ENCODE measurements around the gene DOCK11. TPM values are rescaled to one million over a fixed set of nuclear protein-coding genes. Genes with fewer than 3 reads are reported as not detected.
A peak's percentile ranks its signal among the peaks of the same experiment; 100 is the strongest.
"Not testable (repeated sequence)": the region's sequence is repeated elsewhere in the genome, so short reads cannot be mapped to it uniquely, and the experiment has no call there.

DOCK11 gene
- total and polyA plus RNA-seq, 10 of the 15 experiments (the other 5 are each of a cell fraction or from before 2014, with no cell fraction given), result 16.3 to 30.7 (median 19.8) TPM

DNA sequence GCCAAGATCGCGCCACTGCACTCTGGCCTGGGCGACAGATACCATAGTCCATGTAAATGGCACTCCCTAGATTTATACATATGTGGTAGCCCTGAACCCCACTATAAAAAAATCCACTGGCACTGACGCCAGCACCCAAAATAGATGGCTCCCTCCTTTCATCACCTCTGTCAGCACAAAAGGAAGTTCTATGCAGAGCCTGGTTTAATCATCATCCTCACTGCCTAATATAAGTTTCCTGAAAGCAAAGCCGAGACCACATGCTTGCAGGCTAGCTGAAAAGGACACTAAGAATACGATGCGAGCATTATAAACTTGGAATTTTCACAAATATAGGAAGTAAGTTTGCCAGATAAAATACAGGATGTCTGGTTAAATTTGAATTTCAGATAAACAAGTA, 27.5 kb upstream of the DOCK11 start (continued):
- TF ChIP-seq CREM (IDR thresholded peaks at IDR 0.05; ENCODE audit: low read depth) (no peak), PAX5 (IDR thresholded peaks at IDR 0.05; ENCODE audit: borderline replicate concordance, low read depth, low read length) (no peak), HDAC6 (IDR thresholded peaks at IDR 0.05; ENCODE audit: unreplicated experiment) (no peak), JUNB (IDR thresholded peaks at IDR 0.05) (no peak)

DNA sequence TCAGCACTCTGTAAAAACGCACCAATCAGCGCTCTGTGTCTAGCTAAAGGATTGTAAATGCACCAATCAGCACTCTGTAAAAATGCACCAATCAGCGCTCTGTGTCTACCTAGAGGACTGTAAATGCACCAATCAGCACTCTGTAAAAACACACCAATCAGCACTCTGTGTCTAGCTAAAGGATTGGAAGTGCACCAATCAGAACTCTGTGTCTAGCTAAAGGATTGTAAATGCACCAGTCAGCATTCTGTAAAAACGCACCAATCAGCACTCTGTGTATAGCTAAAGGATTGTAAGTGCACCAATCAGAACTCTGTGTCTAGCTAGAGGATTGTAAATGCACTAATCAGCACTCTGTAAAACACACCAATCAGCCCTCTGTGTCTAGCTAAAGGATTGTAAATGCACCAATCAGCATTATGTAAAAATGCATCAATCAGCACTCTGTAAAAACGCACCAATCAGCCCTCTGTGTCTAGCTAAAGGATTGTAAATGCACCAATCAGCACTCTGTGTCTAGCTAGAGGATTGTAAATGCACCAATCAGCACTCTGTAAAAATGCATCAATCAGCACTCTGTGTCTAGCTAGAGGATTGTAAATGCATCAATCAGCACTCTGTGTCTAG, 24.8 kb upstream of the DOCK11 start:
- H3K9ac ChIP-seq (ENCODE audit: control insufficient read depth, insufficient read depth, low read length); in situ Hi-C loops (cut with MboI); H3K4me1 ChIP-seq (ENCODE audit: control insufficient read depth, insufficient read depth, low read length); H3K4me2 ChIP-seq (ENCODE audit: control insufficient read depth, insufficient read depth); H3K4me3 ChIP-seq; ATAC-seq; BruUV-seq (replicated peaks); H2AFZ ChIP-seq (ENCODE audit: control insufficient read depth, low read depth, low read length); H3K27ac ChIP-seq (ENCODE audit: control insufficient read depth, insufficient read depth); DNase-seq (ENCODE audit: low read depth, low spot score); H3K36me3 ChIP-seq (ENCODE audit: control insufficient read depth in 2 of 2, insufficient read depth in 2 of 2, low read length in 1 of 2); POLR2A ChIA-PET; intact Hi-C loops (cut with micrococcal nuclease; ENCODE audit: unreplicated experiment); H3K79me2 ChIP-seq (ENCODE audit: control insufficient read depth, insufficient read depth, low read length); H4K20me1 ChIP-seq (ENCODE audit: control insufficient read depth, insufficient read depth); H3K9me3 ChIP-seq (replicated peaks; ENCODE audit: control insufficient read depth, insufficient read depth, low read length); H3K27me3 ChIP-seq (replicated peaks in 1 of 2; ENCODE audit: control insufficient read depth in 2 of 2, insufficient read depth in 2 of 2, low read length in 1 of 2); FAIRE-seq; RAD21 ChIA-PET (ENCODE audit: unreplicated experiment): not testable (repeated sequence)
- CTCF ChIA-PET, result interaction anchor here (0.6 to 1.9 kb wide), 4 partner anchors 11 to 131 kb away, joined by 3 to 8 read pairs (median 4); no protein-coding TSS in a partner anchor
- TF ChIP-seq NFYB (IDR thresholded peaks at IDR 0.05; ENCODE audit: insufficient read depth, low read depth, low read length), result 0 out of 2 replicates have a peak, but pooled peaks have one; percentile 26
- 62% methylated on average over 5 of the region's 5 CpGs for WGBS (ENCODE audit: insufficient coverage, insufficient replicate concordance, low lambda C conversion rate, missing lambda C conversion rate)
- SMC1A ChIA-PET (ENCODE audit: uncharacterized antibody, unreplicated experiment), result interaction anchor here (1.0 kb wide), 1 partner anchor 12 kb away, joined by 4 read pairs; no protein-coding TSS in a partner anchor

DNA sequence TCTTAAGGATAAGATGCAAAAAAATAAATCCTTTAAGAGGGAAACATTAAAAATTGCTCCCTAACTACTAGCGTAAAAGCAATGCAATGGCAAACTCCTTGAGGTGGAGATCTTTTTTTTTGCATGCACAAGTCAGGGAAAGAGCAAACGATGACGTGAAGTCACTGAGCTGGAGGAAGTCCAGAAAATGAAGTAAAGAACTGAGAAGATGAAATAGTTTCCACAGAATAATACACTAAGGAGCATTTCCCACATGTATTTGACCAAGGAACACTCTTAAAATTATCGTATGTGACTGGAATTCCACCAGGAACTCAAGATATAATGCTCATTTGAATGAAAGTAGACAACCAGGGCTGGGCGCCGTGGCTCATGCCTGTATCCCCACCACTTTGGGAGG, 21.0 kb upstream of the DOCK11 start:
- WGBS (ENCODE audit: insufficient coverage, insufficient replicate concordance, low lambda C conversion rate, missing lambda C conversion rate), result 25% methylated on average over 6 of the region's 6 CpGs
- no peaks in the 10 kb centered on the region for H3K36me3 ChIP-seq (ENCODE audit: control insufficient read depth in 2 of 2, insufficient read depth in 2 of 2, low read length in 1 of 2)
- SMC1A ChIA-PET (ENCODE audit: uncharacterized antibody, unreplicated experiment), result interaction anchor here (0.7 kb wide), 1 partner anchor 86 kb away, joined by 3 read pairs; no protein-coding TSS in a partner anchor
- no peak overlapping the region for H3K27ac ChIP-seq (ENCODE audit: control insufficient read depth, insufficient read depth)
- CTCF ChIA-PET, result interaction anchor here (0.6 kb wide), 1 partner anchor 149 kb away, joined by 3 read pairs; no protein-coding TSS in a partner anchor
- POLR2A ChIA-PET, result no interaction called here
- intact Hi-C loops (cut with micrococcal nuclease; ENCODE audit: unreplicated experiment), result no loop called here
- no peak overlapping the region for H2AFZ ChIP-seq (ENCODE audit: control insufficient read depth, low read depth, low read length)
- H3K9me3 ChIP-seq (replicated peaks; ENCODE audit: control insufficient read depth, insufficient read depth, low read length), result peaks cover 2% of the 10 kb centered on the region; the same call in 1 of the 3 replicates
- in situ Hi-C loops (cut with MboI), result no loop called here
- H4K20me1 ChIP-seq (ENCODE audit: control insufficient read depth, insufficient read depth), result no peaks in the 10 kb centered on the region
- no peak overlapping the region for H3K4me3 ChIP-seq
- no peak overlapping the region for H3K9ac ChIP-seq (ENCODE audit: control insufficient read depth, insufficient read depth, low read length)
- ATAC-seq, result no peak
- H3K4me1 ChIP-seq (ENCODE audit: control insufficient read depth, insufficient read depth, low read length), result no peaks in the 10 kb centered on the region
- no peak for DNase-seq (ENCODE audit: low read depth, low spot score)
- RAD21 ChIA-PET (ENCODE audit: unreplicated experiment), result no interaction called here
- no TSS peak for BruUV-seq (replicated peaks)
- FAIRE-seq, result no peak
- H3K79me2 ChIP-seq (ENCODE audit: control insufficient read depth, insufficient read depth, low read length), result no peaks in the 10 kb centered on the region
- H3K27me3 ChIP-seq (replicated peaks in 1 of 2; ENCODE audit: control insufficient read depth in 2 of 2, insufficient read depth in 2 of 2, low read length in 1 of 2), result no peaks in the 10 kb centered on the region
- no peak overlapping the region for H3K4me2 ChIP-seq (ENCODE audit: control insufficient read depth, insufficient read depth)
- TF ChIP-seq CREM (IDR thresholded peaks at IDR 0.05; ENCODE audit: low read depth) (no peak), SKIL (IDR thresholded peaks at IDR 0.05; ENCODE audit: low read depth, poor library complexity, severe bottlenecking) (no peak), NRF1 (conservative IDR thresholded peaks at IDR 0.05; ENCODE audit: low read depth, low read length) (no peak), RB1 (IDR thresholded peaks at IDR 0.05; ENCODE audit: borderline replicate concordance) (no peak)
